Measurements from ENCODE around the gene APEH. TPM values are rescaled to one million over a fixed set of nuclear protein-coding genes. Genes with fewer than 3 reads are reported as not detected.

The APEH gene
- total RNA-seq = 150 and 162 TPM in 2 replicates
- long read RNA-seq, transcript APEH-201 (22 exons, 3,220 nt) = major isoform, 55 of 135 reads
- long read RNA-seq, partial matches to known transcripts = 59 of 135 reads
- long read RNA-seq, other reads (novel, unspliced or antisense) = 20 of 135 reads

- TF ChIP-seq CTCF (conservative IDR thresholded peaks at IDR 0.05) = no peak
- H3K9me3 Mint-ChIP-seq = no peaks in the 10 kb centered on the region
- H3K27me3 Mint-ChIP-seq (ENCODE audit: low read depth) = peaks cover 2% of the 10 kb centered on the region
- no peaks in the 10 kb centered on the region for H3K36me3 Mint-ChIP-seq (ENCODE audit: low read depth)
- peaks cover 27% of the 10 kb centered on the region for H3K4me1 Mint-ChIP-seq
- DNase-seq (ENCODE audit: low read depth, low spot score) = peak; percentile 98
- H3K4me3 Mint-ChIP-seq = peak within 1 kb of the TSS; percentile 98
- peak within 1 kb of the TSS; percentile 95 for H3K27ac Mint-ChIP-seq (ENCODE audit: unreplicated experiment)
These were observed at the start of gene APEH for GRCh38 chr3:49673715-49674496. Gene APEH, plus strand, starts transcription at chr3:49674351. Its CDS starts 51 bp downstream, at chr3:49674402.

DNA sequence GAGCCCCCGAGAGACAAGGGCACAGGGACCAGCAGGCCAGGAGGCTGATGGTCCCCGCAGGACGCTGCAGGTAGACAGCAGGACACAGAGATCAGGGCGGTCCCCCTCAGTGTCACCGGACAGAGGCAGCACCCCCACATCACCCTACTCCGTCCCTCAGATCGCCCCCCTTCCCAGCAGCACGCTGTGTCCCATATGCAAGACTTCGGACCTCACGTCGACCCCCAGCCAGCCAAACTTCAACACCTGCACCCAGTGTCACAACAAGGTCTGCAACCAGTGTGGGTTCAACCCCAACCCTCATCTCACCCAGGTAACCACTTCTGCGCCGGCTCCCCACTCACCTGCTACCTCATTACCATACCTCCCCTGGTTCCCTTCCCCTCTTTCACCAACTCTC, 49.1 kb upstream of the APEH start:
- Mint-ChIP-seq H3K27ac (ENCODE audit: unreplicated experiment) (peak overlapping the region; percentile 63), H3K27me3 (ENCODE audit: low read depth) (no peaks in the 10 kb centered on the region), H3K9me3 (no peaks in the 10 kb centered on the region), H3K4me1 (no peaks in the 10 kb centered on the region), H3K36me3 (ENCODE audit: low read depth) (no peaks in the 10 kb centered on the region), H3K4me3 (no peak overlapping the region)
- TF ChIP-seq CTCF (conservative IDR thresholded peaks at IDR 0.05) = no peak
- no peak for DNase-seq (ENCODE audit: low read depth, low spot score)

- Mint-ChIP-seq H3K27ac (ENCODE audit: unreplicated experiment) (no peak overlapping the region), H3K4me3 (no peak overlapping the region), H3K36me3 (ENCODE audit: low read depth) (peaks cover 7% of the 10 kb centered on the region), H3K4me1 (no peaks in the 10 kb centered on the region), H3K27me3 (ENCODE audit: low read depth) (no peaks in the 10 kb centered on the region), H3K9me3 (peaks cover 6% of the 10 kb centered on the region)
- no peak for DNase-seq (ENCODE audit: low read depth, low spot score)
- no peak for TF ChIP-seq CTCF (conservative IDR thresholded peaks at IDR 0.05)
These were observed 48.0 kb upstream of the APEH start for GRCh38 chr3:49626101-49626581.

DNA sequence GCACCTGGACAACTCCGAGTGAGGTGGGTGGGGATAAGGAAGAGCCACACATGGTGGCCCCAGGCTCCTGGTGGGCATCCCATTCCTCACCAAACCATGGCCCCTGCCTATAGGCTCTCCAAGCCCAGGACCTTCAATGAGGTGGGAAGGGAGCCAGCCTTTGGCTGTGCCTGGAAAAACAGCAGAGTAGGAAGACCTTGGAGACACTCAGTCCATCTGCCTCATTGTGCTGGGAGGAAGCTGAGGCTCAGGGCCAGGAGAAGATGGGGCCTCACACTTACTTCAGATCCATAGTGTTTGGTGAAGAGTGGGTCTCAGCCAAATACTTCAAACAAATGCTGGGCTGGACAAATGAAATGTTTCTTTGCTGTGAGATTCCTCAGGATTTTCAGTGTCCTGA, 47.4 kb upstream of the APEH start:
- Mint-ChIP-seq H3K4me3 (no peak overlapping the region), H3K36me3 (ENCODE audit: low read depth) (peaks cover 11% of the 10 kb centered on the region), H3K27ac (ENCODE audit: unreplicated experiment) (no peak overlapping the region), H3K9me3 (peaks cover 9% of the 10 kb centered on the region), H3K4me1 (no peaks in the 10 kb centered on the region), H3K27me3 (ENCODE audit: low read depth) (no peaks in the 10 kb centered on the region)
- no peak for TF ChIP-seq CTCF (conservative IDR thresholded peaks at IDR 0.05)
- DNase-seq (ENCODE audit: low read depth, low spot score) = no peak

DNA sequence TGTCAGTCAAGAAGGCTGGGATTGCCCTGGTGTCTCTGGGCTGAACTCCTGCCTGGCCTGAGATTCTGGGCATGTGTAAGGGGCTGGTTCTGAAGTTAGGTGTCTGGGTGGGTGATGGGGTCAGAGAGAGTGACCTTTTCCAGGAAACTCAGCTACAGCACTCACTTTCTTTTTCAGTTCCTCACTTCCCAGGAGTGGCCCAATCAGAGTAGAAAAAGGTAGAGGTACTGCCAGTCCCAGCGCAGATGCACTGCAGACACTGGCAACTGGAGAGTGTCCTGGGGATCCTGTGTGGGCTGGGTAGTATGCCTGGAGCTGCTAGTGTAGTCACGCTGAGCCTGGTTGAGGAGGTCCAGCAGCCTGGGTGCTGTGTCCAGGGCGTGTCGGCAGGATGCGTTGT, 46.5 kb upstream of the APEH start:
- no peak overlapping the region for H3K27ac Mint-ChIP-seq (ENCODE audit: unreplicated experiment)
- no peaks in the 10 kb centered on the region for H3K27me3 Mint-ChIP-seq (ENCODE audit: low read depth)
- H3K9me3 Mint-ChIP-seq = peaks cover 12% of the 10 kb centered on the region
- TF ChIP-seq CTCF (conservative IDR thresholded peaks at IDR 0.05) = no peak
- peaks cover 14% of the 10 kb centered on the region for H3K36me3 Mint-ChIP-seq (ENCODE audit: low read depth)
- no peak overlapping the region for H3K4me3 Mint-ChIP-seq
- no peaks in the 10 kb centered on the region for H3K4me1 Mint-ChIP-seq
- DNase-seq (ENCODE audit: low read depth, low spot score) = no peak

Data from neural crest cell (in vitro differentiated cells).